HEK293 (cell line): ENCODE results near the gene IL17C.

Experiments
- CTCF ChIA-PET: fragments of 350-600 bp; formaldehyde crosslinking; extraction: SDS; loops from one replicate; lab custom pipeline; 2021; ENCODE audit warnings: antibody characterized with exemption; lab: Yijun Ruan, JAX
- POLR2A ChIA-PET: fragments of 300-600 bp; formaldehyde crosslinking; extraction: SDS; loops from one replicate; lab custom pipeline; 2020; ENCODE audit warnings: antibody characterized with exemption, inconsistent platforms; lab: Yijun Ruan, JAX
- H3K27ac ChIP-seq: fragments of 200-500 bp; sonication (Bioruptor generic); 2 replicates; pipeline ENCODE4 v1.5.1; 2014; ENCODE audit warnings: low read depth, low read length, control low read depth, inconsistent platforms; ENCODE audit errors: extremely low read depth
- H3K36me3 ChIP-seq, 2 experiments: fragments of 200-500 bp in 1 of 2; sonication (Bioruptor generic) in 1 of 2; 1 replicate in 1 of 2; 2 replicates in 1 of 2; pipeline ENCODE4 v1.5.1; 2014 to 2017; ENCODE audit warnings: inconsistent platforms in 2 of 2, low read length in 2 of 2; ENCODE audit not compliant: control insufficient read depth in 2 of 2, insufficient read depth in 1 of 2
- H3K4me1 ChIP-seq: fragments of 200-500 bp; sonication (Bioruptor generic); 2 replicates; pipeline ENCODE4 v1.5.1; 2014; ENCODE audit warnings: mild to moderate bottlenecking, low read length, inconsistent platforms; ENCODE audit not compliant: control insufficient read depth, insufficient read depth
- H3K4me3 ChIP-seq: 2 replicates; pipeline ENCODE4 v1.5.1; 2011; ENCODE audit warnings: low read depth, mild to moderate bottlenecking, control low read depth, low read length, moderate library complexity
- H3K9me3 ChIP-seq: fragments of 200-500 bp; sonication (Bioruptor generic); 2 replicates; pipeline ENCODE4 v1.5.1; 2014; ENCODE audit warnings: low read depth, low read length, inconsistent platforms; ENCODE audit not compliant: control insufficient read depth, insufficient read depth
- BCL11A ChIP-seq: fragments of 450-650 bp; formaldehyde crosslinking; IDR thresholded peaks from 2 replicates; pipeline ENCODE4 v1.5.1; 2016; ENCODE audit warnings: low read depth, missing biosample characterization, missing genetic modification characterization
- GLIS2 ChIP-seq: fragments of 450-650 bp; formaldehyde crosslinking; IDR thresholded peaks from 2 replicates; pipeline ENCODE4 v1.5.1; 2016; ENCODE audit warnings: missing biosample characterization, missing genetic modification characterization
- IKZF3 ChIP-seq: fragments of 450-650 bp; IDR thresholded peaks from 2 replicates; pipeline ENCODE4 v1.5.0; 2018; ENCODE audit warnings: missing biosample characterization, mild to moderate bottlenecking, missing genetic modification characterization, moderate library complexity
- KLF7 ChIP-seq: fragments of 450-650 bp; formaldehyde crosslinking; IDR thresholded peaks from 2 replicates; pipeline ENCODE4 v1.5.1; 2016; ENCODE audit warnings: missing biosample characterization, missing genetic modification characterization, borderline replicate concordance
- KLF9 ChIP-seq: fragments of 450-650 bp; formaldehyde crosslinking; IDR thresholded peaks from 2 replicates; pipeline ENCODE4 v1.5.1; 2016; ENCODE audit warnings: missing biosample characterization, missing genetic modification characterization, low read depth
- WT1 ChIP-seq: fragments of 450-650 bp; formaldehyde crosslinking; IDR thresholded peaks from 2 replicates; pipeline ENCODE4 v1.5.1; 2016; ENCODE audit warnings: missing biosample characterization, missing genetic modification characterization
- ZBTB7A ChIP-seq: fragments of 450-650 bp; formaldehyde crosslinking; IDR thresholded peaks from 2 replicates; pipeline ENCODE4 v1.5.1; 2016; ENCODE audit warnings: low read depth, missing biosample characterization, missing genetic modification characterization
- ZNF2 ChIP-seq: fragments of 450-650 bp; formaldehyde crosslinking; IDR thresholded peaks from 2 replicates; pipeline ENCODE4 v1.5.1; 2016; ENCODE audit warnings: missing biosample characterization, missing genetic modification characterization
- ZNF202 ChIP-seq: fragments of 450-650 bp; formaldehyde crosslinking; IDR thresholded peaks from 2 replicates; pipeline ENCODE4 v1.5.1; 2016; ENCODE audit warnings: missing biosample characterization, missing genetic modification characterization, borderline replicate concordance
- ZNF274 ChIP-seq, 2 experiments: fragments of 200-500 bp in 1 of 2; fragments of 450-650 bp in 1 of 2; sonication (Bioruptor generic) in 1 of 2; formaldehyde crosslinking in 1 of 2; IDR thresholded peaks; 2 replicates each; pipeline versions ENCODE4 v1.5.1 to v1.6.1; 2014 to 2016; ENCODE audit warnings: borderline replicate concordance in 1 of 2, inconsistent platforms in 1 of 2, low read length in 1 of 2, missing biosample characterization in 1 of 2, missing genetic modification characterization in 1 of 2
- ZNF37A ChIP-seq: fragments of 450-650 bp; IDR thresholded peaks from 2 replicates; pipeline ENCODE4 v1.5.1; 2018; ENCODE audit warnings: missing biosample characterization, missing genetic modification characterization
- ZNF48 ChIP-seq: fragments of 450-650 bp; formaldehyde crosslinking; IDR thresholded peaks from 2 replicates; pipeline ENCODE4 v1.5.1; 2016; ENCODE audit warnings: missing biosample characterization, missing genetic modification characterization
- ZNF558 ChIP-seq: fragments of 450-650 bp; formaldehyde crosslinking; IDR thresholded peaks from 2 replicates; pipeline ENCODE4 v1.5.1; 2016; ENCODE audit warnings: missing biosample characterization, missing genetic modification characterization
- ZNF561 ChIP-seq: fragments of 450-650 bp; IDR thresholded peaks from 2 replicates; pipeline ENCODE4 v1.5.1; 2018; ENCODE audit warnings: missing biosample characterization, missing genetic modification characterization, borderline replicate concordance
- TF ChIP-seq, protein P1 (sequence below): fragments of 450-650 bp; formaldehyde crosslinking; IDR thresholded peaks from 2 replicates; pipeline ENCODE4 v1.5.1; 2016; ENCODE audit warnings: missing biosample characterization, missing genetic modification characterization
- TF ChIP-seq, protein P2 (sequence below): fragments of 450-650 bp; formaldehyde crosslinking; IDR thresholded peaks from 2 replicates; pipeline ENCODE4 v1.5.1; 2016; ENCODE audit warnings: missing biosample characterization, missing genetic modification characterization
- TF ChIP-seq, protein P3 (sequence below): fragments of 450-650 bp; formaldehyde crosslinking; IDR thresholded peaks from 2 replicates; pipeline ENCODE4 v1.5.1; 2016; ENCODE audit warnings: missing biosample characterization, missing genetic modification characterization
- TF ChIP-seq, protein P4 (sequence below): fragments of 450-650 bp; formaldehyde crosslinking; IDR thresholded peaks from 2 replicates; pipeline ENCODE4 v1.5.1; 2016; ENCODE audit warnings: missing biosample characterization, missing genetic modification characterization, borderline replicate concordance
- TF ChIP-seq, protein P5 (sequence below): fragments of 450-650 bp; formaldehyde crosslinking; IDR thresholded peaks from 2 replicates; pipeline ENCODE4 v1.5.1; 2017; ENCODE audit warnings: missing biosample characterization, missing genetic modification characterization

IL17C gene

DNA sequence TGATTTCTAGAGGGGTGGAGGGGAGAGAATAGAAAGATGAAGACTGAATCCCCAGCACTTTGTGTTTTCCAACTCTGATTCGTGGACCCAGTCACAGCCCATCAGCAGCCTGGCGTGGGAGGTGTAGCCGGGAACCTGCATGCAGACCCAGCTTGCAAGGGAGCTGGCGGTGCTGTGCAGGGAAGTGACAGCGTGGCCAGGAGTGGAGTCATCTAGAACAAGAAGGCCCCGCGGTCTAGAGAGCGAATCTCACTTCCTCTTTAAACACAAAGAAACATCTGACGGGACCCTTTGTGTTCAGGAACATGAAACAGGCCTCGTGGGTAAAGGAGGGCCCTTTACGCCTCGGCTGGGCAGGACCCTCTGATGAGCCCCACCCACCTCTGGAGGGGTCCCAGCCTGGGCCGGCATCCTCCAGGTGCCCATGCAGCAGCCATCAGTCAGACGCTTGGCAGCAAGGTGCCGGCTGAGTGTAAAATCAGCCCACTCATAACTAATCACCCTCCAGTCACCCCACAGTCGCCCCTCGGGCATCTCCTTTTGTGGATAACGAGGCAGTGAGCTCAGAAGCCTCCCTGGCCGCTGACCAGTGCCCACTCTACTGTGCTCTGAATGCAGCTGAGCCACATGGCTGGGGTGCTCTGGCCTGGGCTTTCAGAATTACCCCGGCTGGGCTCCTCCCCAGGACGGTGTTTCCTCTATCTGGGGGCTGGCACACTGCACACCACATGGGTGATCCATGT is 43.5 kb downstream of the IL17C start:
- H3K4me3 ChIP-seq, result no peak overlapping the region
- no peaks in the 10 kb centered on the region for H3K36me3 ChIP-seq
- no peaks in the 10 kb centered on the region for H3K9me3 ChIP-seq
- peaks cover 6% of the 10 kb centered on the region; the same call in 1 of the 2 replicates for H3K4me1 ChIP-seq
- CTCF ChIA-PET, result interaction anchor here (0.7 to 2.4 kb wide), 4 partner anchors 10 to 303 kb away, joined by 3 to 13 read pairs (median 6); partner anchors contain the start of gene MVD
- no peak overlapping the region for H3K27ac ChIP-seq
- TF ChIP-seq, protein P1, sequence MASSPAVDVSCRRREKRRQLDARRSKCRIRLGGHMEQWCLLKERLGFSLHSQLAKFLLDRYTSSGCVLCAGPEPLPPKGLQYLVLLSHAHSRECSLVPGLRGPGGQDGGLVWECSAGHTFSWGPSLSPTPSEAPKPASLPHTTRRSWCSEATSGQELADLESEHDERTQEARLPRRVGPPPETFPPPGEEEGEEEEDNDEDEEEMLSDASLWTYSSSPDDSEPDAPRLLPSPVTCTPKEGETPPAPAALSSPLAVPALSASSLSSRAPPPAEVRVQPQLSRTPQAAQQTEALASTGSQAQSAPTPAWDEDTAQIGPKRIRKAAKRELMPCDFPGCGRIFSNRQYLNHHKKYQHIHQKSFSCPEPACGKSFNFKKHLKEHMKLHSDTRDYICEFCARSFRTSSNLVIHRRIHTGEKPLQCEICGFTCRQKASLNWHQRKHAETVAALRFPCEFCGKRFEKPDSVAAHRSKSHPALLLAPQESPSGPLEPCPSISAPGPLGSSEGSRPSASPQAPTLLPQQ (tag by site-specific recombination), result no peak
- TF ChIP-seq KLF9 (tag by site-specific recombination), result no peak
- no peak for TF ChIP-seq BCL11A (tag by site-specific recombination)
- TF ChIP-seq, protein P2, sequence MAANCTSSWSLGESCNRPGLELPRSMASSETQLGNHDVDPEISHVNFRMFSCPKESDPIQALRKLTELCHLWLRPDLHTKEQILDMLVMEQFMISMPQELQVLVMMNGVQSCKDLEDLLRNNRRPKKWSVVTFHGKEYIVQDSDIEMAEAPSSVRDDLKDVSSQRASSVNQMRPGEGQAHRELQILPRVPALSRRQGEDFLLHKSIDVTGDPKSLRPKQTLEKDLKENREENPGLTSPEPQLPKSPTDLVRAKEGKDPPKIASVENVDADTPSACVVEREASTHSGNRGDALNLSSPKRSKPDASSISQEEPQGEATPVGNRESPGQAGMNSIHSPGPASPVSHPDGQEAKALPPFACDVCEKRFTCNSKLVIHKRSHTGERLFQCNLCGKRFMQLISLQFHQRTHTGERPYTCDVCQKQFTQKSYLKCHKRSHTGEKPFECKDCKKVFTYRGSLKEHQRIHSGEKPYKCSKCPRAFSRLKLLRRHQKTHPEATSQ, result no peak
- no peak for TF ChIP-seq ZNF37A (tag by site-specific recombination)
- no peak for TF ChIP-seq KLF7
- TF ChIP-seq WT1 (tag by site-specific recombination), result no peak
- no peak for TF ChIP-seq ZNF561 (tag by site-specific recombination)
- no peak for TF ChIP-seq ZNF274 (IDR thresholded peaks at IDR 0.05; ENCODE audit: low read length)
- no peak for TF ChIP-seq ZNF274 (tag by site-specific recombination; IDR thresholded peaks at IDR 0.05; ENCODE audit: borderline replicate concordance)
- TF ChIP-seq IKZF3 (tag by site-specific recombination), result no peak
- TF ChIP-seq ZNF2, result no peak
- TF ChIP-seq, protein P3, sequence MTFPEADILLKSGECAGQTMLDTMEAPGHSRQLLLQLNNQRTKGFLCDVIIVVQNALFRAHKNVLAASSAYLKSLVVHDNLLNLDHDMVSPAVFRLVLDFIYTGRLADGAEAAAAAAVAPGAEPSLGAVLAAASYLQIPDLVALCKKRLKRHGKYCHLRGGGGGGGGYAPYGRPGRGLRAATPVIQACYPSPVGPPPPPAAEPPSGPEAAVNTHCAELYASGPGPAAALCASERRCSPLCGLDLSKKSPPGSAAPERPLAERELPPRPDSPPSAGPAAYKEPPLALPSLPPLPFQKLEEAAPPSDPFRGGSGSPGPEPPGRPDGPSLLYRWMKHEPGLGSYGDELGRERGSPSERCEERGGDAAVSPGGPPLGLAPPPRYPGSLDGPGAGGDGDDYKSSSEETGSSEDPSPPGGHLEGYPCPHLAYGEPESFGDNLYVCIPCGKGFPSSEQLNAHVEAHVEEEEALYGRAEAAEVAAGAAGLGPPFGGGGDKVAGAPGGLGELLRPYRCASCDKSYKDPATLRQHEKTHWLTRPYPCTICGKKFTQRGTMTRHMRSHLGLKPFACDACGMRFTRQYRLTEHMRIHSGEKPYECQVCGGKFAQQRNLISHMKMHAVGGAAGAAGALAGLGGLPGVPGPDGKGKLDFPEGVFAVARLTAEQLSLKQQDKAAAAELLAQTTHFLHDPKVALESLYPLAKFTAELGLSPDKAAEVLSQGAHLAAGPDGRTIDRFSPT, result no peak
- TF ChIP-seq ZNF48 (tag by site-specific recombination), result no peak
- TF ChIP-seq ZNF558 (tag by site-specific recombination), result no peak
- no peak for TF ChIP-seq GLIS2 (tag by site-specific recombination)
- TF ChIP-seq, protein P4, sequence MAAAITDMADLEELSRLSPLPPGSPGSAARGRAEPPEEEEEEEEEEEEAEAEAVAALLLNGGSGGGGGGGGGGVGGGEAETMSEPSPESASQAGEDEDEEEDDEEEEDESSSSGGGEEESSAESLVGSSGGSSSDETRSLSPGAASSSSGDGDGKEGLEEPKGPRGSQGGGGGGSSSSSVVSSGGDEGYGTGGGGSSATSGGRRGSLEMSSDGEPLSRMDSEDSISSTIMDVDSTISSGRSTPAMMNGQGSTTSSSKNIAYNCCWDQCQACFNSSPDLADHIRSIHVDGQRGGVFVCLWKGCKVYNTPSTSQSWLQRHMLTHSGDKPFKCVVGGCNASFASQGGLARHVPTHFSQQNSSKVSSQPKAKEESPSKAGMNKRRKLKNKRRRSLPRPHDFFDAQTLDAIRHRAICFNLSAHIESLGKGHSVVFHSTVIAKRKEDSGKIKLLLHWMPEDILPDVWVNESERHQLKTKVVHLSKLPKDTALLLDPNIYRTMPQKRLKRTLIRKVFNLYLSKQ (tag by site-specific recombination), result no peak
- TF ChIP-seq, protein P5, sequence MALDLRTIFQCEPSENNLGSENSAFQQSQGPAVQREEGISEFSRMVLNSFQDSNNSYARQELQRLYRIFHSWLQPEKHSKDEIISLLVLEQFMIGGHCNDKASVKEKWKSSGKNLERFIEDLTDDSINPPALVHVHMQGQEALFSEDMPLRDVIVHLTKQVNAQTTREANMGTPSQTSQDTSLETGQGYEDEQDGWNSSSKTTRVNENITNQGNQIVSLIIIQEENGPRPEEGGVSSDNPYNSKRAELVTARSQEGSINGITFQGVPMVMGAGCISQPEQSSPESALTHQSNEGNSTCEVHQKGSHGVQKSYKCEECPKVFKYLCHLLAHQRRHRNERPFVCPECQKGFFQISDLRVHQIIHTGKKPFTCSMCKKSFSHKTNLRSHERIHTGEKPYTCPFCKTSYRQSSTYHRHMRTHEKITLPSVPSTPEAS (tag by site-specific recombination), result no peak
- no peak for TF ChIP-seq ZNF202 (tag by site-specific recombination)
- TF ChIP-seq ZBTB7A (tag by site-specific recombination), result no peak
- POLR2A ChIA-PET, result no interaction called here
